ENCODE measurements around the gene TMEM131.
"Not testable (repeated sequence)": the region's sequence is repeated elsewhere in the genome, so short reads cannot be mapped to it uniquely, and the experiment has no call there.

The TMEM131 gene

DNA sequence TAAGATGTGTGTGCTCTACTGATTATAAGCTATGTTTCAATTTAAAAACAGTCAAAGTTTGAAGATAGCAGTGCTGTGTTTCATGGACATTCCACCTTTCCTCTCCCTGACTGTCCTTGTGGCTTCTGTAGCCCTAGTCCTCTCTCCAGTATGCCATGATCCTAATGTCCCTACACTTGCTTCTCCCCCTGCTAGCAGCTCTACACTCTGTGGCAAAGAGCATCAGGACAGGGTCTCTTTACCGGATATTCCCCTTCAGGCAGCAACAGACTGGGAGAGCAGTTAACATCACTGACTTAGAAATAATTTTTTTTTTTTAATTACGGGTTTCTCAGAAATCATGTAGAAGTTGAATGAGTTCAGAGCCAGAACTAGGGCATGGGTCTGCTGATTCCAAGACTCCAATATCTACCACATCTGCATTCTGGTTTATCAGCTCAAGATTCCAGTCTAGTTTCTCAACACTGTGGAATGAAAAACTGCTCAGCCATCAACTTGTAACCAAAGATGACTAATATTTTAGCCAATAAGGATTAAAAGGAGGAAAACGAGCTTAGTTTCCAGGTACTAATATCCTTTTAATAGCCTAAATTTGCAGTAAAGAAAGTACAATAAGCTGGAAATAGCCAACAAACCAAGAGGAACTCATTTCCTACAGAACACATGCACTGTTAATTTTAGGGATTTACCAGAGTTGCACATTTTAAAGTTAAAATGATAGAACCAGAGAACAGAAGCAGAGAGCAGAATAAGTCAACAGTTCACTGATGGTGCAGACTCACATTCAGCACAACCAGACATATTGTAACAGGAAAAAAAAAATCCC lies 45.2 kb downstream of the TMEM131 start:
- peak; percentile 59 for DNase-seq

DNA sequence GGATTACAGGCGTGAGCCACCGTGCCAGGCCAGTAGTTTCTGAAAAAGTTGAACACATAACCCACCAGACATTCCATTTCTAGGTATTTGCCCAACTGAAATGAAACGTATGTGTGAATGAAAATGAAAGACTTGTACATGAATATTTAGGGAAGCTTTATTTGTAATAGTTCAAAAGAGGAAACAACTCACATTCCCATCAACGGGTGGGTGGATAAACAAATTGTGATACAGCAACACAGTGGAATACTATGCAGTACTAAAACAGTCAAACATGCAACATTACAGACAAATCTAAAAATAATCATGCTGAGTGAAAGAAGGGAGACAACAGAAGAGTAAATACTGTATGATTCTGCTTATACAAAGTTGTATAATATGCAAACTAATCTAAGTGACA lies 46.8 kb downstream of the TMEM131 start:
- no peak for DNase-seq

DNA sequence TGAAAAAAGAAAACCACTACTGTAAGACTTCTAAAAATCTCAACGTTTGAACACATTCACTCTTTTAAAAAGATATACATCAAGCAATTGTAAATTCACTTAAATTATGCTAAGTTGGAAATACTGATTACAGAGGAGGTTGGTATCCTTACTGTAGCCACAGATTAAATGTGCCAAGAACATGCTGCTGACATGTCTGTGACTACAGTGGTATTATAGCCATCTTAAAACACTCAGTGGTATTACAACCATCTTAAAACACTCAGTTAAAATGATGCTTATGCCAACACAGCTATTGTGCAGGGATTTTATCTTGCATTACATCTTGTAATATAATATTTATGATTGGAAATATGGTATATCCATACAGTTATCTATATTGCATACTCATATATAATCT lies 50.0 kb downstream of the TMEM131 start:
- no peak for DNase-seq

DNA sequence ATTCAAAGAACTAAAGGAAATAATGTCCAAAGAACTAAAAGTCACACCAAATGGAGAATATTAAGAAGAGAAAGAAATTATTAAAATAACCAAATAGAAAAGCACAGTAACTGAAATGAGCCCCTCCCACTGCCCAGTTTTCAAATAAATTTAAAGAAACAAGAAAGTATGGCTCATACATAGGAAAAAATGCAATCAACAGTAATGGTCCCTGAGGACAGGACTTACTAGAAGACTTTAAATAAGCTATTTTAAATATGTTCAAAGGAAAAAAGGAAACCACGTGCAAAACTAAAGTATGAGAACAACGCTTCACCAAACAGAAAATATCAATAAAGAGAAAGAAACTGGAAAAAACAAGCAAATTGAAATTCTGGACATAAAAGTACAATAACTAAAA lies 58.9 kb downstream of the TMEM131 start:
- no peak for DNase-seq

DNA sequence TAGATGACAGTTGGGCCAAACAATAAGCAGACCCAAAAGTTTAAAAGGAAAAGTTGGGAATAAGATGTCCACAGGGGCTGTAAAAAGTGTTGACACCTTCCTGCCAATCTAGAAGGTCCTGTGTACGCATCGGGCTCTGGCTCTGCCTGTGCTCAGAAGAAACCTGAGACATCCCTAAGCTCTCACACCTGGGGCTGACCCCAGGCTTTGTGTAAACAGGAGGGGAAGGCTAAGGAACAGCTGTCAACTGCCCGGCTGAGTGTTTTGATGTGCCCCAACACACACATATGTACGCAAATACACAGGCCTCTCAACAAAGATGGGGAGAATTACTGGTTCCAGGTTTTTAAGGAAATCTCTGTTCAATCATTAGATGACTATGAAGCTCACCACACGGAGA lies 59.5 kb downstream of the TMEM131 start:
- DNase-seq, result no peak

DNA sequence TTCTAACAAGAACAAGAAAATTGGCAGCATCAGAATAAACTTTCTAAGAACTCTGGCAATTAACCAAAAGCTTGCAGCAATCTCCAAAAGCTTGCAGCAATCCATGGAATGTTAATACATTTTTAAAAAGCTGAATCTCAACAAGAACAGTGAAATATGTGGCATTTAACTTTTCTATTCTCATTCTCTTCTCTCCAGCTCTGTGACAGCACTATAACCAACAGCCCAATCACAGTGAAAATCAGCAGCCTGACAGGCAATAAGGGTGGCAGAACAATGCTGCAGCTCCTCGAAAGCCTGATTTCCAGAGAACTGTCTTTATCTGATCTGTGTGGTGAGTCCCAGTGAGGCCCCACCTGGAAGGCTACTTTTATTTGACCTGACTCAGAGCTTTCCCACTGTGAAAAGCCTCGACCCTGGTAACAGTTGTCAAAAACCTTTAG lies 60.0 kb downstream of the TMEM131 start:
- DNase-seq, result no peak

DNA sequence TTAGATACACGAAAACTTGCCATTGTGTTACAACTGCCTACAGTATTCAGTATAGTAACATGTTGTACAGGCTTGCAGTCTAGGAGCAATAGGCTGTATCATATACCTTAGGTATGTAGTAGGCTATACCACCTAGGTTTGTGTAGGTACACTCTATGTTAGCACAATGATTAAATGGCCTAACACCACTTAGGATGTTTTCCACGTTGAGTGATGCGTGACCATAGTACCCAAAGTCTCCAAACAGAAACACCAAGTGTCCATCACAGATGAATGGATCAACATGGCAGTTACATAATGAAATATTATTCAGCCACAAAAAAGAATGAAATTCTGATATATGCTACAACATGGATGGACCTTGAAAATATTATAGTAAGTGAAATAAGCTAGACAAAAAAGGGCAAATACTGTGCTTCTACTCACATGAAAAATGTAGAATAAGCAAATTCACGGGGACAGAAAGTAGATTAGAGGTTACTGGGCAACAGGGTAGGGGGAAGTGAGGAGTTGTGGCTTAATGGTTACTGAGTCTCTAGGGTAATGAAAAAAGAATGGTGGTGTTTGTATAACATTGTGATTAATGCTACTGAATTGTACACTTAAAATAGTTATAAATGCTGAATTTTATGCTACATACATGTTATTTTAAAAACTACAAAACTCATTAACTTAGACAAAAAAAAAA lies 62.6 kb downstream of the TMEM131 start:
- no peak for DNase-seq

DNA sequence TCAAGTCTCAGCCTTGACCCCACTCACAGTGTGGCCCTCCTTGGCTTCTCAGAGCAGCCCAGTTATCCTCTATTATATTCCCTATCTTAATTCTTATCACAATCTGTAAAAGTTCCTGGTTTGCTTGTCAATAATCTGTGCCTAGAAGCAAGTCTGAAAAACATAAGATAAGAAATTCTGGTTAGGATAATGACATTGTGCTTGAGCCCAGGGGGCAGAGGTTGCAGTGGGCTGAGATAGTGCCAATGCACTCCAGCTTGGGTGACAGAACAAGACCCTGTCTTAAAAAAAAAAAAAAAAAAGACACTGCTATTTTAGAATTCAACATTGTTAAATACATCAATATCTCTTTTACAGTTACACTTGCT lies 63.9 kb downstream of the TMEM131 start:
- no peak for DNase-seq

DNA sequence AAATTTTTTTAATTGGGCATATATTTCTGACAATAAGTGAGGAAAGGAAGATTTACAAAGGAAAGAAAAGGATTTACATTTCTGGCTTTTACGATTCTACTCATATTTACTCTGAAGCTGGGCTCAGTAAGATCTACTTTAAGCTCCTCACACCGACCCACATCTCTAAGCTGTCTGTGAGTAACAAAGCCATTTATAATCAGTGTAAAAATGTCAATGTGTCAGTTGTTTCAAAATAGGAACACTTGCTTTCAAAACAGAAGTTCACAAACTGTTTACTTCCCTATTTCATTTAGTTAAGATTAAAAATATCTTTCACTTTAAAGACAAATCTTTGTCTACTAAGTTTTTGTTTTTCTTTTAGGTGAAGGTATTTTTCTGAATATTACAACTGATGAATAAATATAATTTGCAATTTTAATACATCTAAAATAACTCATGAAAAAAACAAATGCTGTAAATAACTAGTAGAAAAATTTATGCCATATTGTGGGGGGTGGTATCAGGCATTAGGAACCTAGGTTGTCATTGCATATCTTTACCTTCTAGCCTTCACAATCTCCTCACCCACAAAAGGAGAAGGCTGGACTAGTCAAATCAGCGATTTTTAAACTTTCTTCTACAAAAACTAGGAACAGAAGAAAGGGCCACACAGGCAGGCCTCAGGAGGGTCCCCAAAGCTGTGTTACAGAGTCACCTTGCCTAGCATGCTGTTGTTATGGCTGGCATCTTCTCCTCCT lies 64.5 kb downstream of the TMEM131 start:
- no peak for DNase-seq

DNA sequence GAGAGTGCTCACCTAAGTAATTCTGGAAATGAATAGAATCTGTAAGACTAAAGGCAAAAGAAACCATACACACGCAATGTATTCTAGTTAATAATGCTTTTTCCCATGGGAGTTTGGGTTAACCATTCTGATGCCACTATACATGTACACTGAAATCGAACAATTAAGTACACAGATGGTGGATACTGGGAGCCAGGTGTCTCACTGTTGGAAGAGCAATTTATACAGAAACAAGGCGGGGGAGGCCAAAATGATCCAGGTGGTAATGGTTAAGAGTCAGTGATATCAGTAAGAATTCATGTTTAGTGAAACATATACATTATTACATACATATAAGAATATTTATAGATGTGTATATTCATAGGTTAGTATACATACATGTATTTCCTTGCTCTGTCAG lies 67.2 kb downstream of the TMEM131 start:
- DNase-seq, result no peak

DNA sequence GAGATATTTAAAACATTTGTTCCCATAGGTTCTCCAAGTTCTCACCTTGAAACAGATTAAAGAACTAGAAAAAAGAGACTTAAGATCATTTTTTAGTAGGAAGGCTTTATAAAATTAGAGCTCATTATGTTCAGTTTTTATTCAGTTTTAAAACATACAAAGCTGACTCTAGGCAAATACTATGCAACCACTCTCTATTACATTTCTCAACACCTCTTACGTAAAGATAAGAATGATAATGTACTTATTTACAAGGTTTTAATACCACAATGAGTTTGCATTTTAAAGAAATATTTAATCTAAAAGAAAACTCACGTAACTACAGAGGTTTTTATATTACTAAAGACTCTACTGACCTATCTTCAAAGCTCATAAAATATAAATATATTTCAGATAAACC lies 68.8 kb downstream of the TMEM131 start:
- DNase-seq, result no peak

DNA sequence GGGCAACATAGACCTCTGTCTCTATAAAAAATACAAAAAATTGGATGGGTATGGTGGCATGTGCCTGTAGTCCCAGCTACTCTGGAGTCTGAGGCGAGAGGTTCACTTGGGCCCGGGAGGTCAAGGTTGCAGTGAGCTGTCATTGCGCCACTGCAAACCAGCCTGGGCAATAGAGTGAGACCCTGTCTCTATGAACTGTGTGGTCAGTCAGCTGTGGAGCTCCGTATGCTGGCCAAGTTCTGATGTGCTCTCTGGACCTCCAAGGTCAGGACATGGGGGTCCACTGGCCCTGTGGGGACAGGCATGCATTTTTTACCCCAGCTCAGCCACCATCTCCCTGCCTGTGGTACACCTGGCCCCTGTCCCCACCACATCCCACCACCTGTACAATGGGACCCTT lies 71.6 kb downstream of the TMEM131 start:
- DNase-seq, result no peak

DNA sequence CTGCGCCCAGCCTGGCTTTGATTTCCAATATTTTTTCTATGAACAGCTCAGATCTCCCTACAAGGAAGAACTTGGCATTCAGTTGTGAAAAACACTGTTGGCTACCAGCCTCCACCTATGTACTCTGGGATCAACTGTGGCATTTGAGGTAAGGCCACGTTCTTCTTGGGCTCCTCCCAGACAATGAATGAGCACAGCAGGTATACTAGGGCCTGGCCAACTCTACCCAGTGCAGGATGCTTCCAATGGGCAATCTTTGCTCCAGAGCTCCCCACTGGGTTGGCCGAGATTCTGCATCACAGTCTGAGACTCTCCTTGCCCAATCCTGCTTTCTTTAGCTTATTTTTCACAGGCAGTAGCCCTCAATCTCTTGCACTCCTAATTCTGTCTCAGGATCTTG lies 75.9 kb downstream of the TMEM131 start:
- no peak for DNase-seq

DNA sequence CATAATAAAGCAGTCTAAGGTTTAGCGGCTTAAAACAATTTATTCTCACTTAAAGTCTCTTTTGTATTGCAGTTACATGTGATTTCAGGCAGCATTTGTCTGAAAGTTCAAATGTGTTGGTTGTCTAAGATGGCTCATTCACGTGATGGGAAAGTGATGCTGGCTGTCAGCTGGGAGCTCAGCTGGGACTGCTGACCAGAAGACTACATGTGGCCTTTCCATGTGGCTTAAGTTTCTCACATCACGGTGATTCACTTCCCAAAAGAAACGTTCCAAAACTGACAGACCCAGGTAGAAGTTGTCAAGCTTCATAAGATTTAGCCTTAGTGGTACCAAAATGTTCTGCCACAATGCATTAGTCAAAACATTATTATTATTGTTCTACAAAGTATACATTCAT lies 76.9 kb downstream of the TMEM131 start:
- DNase-seq, result no peak

DNA sequence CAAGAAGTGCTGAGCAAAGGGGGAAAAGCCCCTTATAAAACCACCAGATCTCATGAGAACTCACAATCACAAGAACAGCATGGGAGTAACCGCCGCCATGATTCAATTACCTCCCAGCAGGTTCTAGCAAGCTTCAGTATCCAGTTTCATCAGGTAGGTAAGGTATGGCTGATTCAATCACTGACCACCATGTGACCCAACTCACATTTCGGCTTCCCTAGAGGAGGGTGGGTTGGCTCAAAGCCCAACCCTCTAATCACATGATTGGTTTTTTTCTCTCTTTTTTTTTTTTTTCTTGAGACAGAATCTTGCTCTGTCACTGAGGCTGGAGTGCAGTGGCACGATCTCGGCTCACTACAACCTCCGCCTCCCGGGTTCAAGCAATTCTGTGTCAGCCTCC lies 78.1 kb downstream of the TMEM131 start:
- not testable (repeated sequence) for DNase-seq

DNA sequence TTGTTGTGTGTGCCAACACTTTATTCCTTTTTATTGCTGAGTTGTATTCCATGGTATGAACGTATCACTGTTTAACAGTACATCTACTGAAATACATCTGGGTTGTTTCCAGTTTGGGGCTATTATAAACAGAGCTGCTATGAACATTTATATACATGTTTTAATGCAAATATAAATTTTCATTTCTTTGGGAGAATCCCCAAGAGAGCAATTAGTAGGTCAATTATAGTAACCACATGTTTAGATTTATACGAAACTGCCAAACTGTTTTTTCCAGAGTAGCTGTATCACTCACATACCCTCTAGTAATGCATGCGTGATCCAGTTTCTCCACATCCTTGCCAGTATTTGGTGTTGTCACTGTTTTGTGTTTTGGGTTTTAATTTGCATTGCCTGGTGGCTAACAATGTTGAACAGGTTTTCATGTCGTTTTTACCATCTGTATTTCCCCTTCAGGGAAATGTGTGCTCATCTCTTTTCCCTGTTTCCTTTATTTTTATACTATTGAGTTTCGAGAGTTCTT lies 81.0 kb downstream of the TMEM131 start:
- DNase-seq, result no peak

DNA sequence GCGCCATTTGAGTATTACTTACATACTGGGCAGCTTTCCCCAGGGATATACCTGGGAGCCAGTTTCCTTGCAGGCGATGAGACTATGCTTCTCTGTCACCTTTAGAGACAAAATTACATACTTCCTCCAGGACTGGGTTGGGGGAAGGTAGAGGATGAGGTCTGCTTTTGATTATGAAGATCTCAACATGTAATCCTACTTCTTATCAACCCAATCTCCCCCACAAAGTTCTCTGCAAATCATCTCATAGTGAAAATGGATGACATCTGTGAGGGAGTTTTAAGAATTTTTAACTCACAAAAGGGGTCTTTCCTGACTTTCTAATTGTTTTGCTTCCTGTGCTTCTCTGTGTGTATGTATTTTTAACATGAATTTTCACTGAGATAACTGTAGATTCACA lies 81.9 kb downstream of the TMEM131 start:
- no peak for DNase-seq

DNA sequence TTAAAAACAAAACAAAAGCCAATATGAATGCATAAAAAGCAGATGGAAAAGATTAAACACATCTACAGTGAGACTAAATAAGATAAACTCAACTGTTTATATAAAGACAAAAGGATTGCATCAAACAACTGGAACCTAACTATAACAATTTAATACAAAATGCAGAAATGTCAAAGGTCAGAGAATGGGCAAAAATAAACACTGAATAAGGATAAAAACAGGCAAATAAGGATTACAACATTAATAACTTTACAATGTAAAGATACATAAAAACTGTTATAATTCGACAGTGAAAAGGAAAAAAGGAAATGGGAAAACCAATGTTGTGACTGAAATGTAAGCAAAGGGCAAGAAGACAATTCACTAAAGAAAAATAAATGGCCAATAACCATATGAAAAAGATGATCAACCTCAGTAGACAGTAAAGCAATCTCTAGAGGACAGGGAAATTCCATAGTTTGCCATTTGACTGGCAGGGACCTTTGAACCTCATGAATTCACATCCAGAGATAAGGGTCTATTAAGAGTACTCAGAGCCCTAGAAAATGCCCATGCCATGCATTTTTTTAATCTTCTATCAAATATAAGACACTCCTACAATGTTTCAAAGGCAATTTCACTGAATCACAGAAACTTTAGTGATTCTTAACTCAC lies 83.7 kb downstream of the TMEM131 start:
- no peak for DNase-seq

DNA sequence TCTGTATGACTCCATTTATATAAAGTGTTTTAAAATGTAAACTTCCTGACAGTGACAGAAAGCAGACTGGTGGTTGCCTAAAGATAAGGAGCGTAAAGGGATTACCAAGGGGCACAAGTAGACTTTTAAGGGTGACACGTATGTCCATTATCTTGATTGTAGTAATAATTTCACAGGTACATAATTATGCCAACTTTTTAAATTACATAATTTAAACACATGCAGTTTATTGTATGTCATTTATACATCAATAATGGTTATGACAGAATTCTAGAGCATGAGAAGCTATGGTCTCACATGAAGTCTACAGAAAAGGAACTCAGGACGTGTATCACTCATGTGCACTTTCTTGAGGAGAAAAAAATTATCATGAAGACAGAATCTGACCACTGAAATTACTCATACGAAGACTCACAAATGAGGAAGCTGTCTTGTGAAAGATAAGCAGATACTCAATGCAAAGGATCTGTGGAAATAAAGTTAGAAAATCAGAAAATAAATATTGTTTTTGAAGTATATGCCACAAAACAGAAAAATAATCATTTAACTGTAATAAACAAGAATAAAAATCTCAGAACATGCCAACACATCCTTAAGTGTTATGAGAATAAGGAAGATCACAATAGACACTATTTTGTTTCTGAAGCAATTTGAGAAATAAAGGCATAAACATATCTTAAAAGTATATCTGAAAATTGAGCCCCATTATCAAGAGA lies 84.4 kb downstream of the TMEM131 start:
- DNase-seq, result no peak

DNA sequence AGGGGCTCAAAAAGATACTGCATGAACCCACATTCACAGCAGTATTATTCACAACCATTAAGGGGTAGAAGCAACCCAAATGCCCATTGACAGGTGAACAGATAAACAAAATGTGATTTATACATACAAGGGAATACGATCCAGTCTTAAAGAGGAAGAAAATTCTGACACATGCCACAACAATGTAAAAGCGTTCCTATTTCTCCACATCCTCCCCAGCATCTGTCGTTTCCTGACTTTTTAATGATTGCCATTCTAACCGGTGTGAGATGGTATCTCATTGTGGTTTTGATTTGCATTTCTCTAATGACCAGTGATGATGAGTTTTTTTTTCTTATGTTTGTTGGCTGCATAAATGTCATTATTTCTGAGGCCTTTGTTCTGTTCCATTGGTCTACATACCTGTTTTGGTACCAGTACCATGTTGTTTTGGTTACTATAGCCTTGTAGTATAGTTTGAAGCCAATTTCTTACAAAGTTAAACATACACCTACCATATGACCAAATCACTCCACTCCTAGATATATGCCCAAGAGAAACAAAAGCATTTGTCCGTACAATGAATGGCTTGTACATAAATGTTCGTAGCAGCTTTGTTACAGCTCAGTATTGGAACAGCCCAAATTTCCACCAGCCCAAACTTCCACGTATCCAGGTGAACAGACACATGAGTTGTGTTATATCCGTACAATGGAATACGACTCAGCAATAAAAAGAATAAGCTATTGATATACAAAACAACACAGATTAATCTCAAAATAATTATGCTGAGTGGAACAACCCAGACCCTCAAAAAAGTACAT lies 85.1 kb downstream of the TMEM131 start:
- DNase-seq, result no peak

DNA sequence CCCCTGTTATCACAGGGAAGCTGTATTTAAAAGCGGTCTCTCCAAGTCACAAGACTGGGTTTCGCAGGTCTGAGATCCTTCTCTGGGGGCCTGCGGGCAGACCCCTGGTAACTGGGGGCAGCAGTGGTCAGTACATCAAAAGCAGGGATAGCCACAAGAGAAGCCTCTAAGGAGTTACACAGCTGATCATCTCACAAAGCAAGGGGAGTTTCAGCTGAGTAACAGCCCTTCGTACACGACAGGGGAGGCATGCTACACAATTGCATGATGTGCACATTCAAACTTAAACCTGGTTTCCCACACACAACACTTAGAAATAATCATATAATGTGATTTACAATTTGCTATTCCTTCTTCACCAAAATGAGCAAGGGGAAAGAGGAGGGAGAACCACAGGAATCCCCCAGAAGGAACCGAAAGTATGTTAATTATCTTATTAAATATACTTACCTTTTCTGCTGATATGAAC lies 87.5 kb downstream of the TMEM131 start:
- no peak for DNase-seq

All from kidney glomerular epithelial cell (primary cell).